Measurements from ENCODE around the gene CD14.
A peak's percentile ranks its signal among the peaks of the same experiment; 100 is the strongest.
"Not testable (repeated sequence)": the region's sequence is repeated elsewhere in the genome, so short reads cannot be mapped to it uniquely, and the experiment has no call there.

Gene CD14

GRCh38 chr5:140633021-140633471 lies at the start of gene CD14:
Gene CD14 (minus strand): TSS chr5:140633175. CDS start chr5:140633071, 104 bp downstream.
- Histone ChIP-seq H3K4me2 (peak within 1 kb of the TSS; percentile 27; the same call in 1 of the 2 replicates), H3K4me3 (peak within 1 kb of the TSS; percentile 39; the same call in 1 of the 2 replicates), H3K27ac (no peak within 1 kb of the TSS), H3K4me1 (no peaks in the 10 kb centered on the region), H3K27me3 (peaks cover 47% of the 10 kb centered on the region), H3K9ac (no peak within 1 kb of the TSS), H3K9me3 (peaks cover 39% of the 10 kb centered on the region), H4K20me1 (no peaks in the 10 kb centered on the region), H3K36me3 (peaks cover 7% of the 10 kb centered on the region; the same call in 1 of the 2 replicates)
- no peak for TF ChIP-seq Cebpa-rat (IDR thresholded peaks at IDR 0.05)

GRCh38 chr5:140678993-140679392 lies 46.0 kb upstream of the CD14 start:
- Histone ChIP-seq H3K36me3 (peaks cover 100% of the 10 kb centered on the region), H3K9me3 (no peaks in the 10 kb centered on the region), H3K4me2 (no peak overlapping the region), H3K27me3 (no peaks in the 10 kb centered on the region; the same call in 1 of the 2 replicates), H3K4me1 (no peaks in the 10 kb centered on the region), H4K20me1 (no peaks in the 10 kb centered on the region), H3K4me3 (no peak overlapping the region), H3K9ac (no peak overlapping the region), H3K27ac (no peak overlapping the region)
- no peak for TF ChIP-seq Cebpa-rat (IDR thresholded peaks at IDR 0.05)

- Histone ChIP-seq H4K20me1 (peaks cover 9% of the 10 kb centered on the region; the same call in 1 of the 2 replicates), H3K4me3 (no peak overlapping the region), H3K9me3 (no peaks in the 10 kb centered on the region), H3K4me2 (no peak overlapping the region), H3K27ac (no peak overlapping the region), H3K36me3 (peaks cover 100% of the 10 kb centered on the region), H3K9ac (no peak overlapping the region), H3K27me3 (no peaks in the 10 kb centered on the region; the same call in 1 of the 2 replicates), H3K4me1 (no peaks in the 10 kb centered on the region)
- no peak for TF ChIP-seq Cebpa-rat (IDR thresholded peaks at IDR 0.05)
Measured at GRCh38 chr5:140677947-140678346, 45.0 kb upstream of the CD14 start.

- Histone ChIP-seq H3K27ac (no peak overlapping the region), H3K9ac (no peak overlapping the region), H3K4me2 (no peak overlapping the region), H3K9me3 (no peaks in the 10 kb centered on the region), H3K4me3 (no peak overlapping the region), H3K27me3 (no peaks in the 10 kb centered on the region), H3K4me1 (no peaks in the 10 kb centered on the region), H4K20me1 (peaks cover 20% of the 10 kb centered on the region), H3K36me3 (peaks cover 100% of the 10 kb centered on the region)
- TF ChIP-seq Cebpa-rat (IDR thresholded peaks at IDR 0.05), result no peak
Measured at GRCh38 chr5:140674629-140675028, 41.7 kb upstream of the CD14 start.

GRCh38 chr5:140674211-140674610 lies 41.2 kb upstream of the CD14 start:
- Histone ChIP-seq H3K4me2 (no peak overlapping the region), H3K9ac (no peak overlapping the region), H3K4me1 (no peaks in the 10 kb centered on the region), H4K20me1 (peaks cover 24% of the 10 kb centered on the region), H3K9me3 (no peaks in the 10 kb centered on the region), H3K27me3 (no peaks in the 10 kb centered on the region), H3K27ac (no peak overlapping the region), H3K36me3 (peaks cover 100% of the 10 kb centered on the region), H3K4me3 (no peak overlapping the region)
- no peak for TF ChIP-seq Cebpa-rat (IDR thresholded peaks at IDR 0.05)

GRCh38 chr5:140673187-140673976 lies 40.4 kb upstream of the CD14 start, which contains the start of gene DND1:
Gene DND1 (minus strand): TSS chr5:140673576. CDS start chr5:140673542, 34 bp downstream.
- Histone ChIP-seq H3K36me3 (peaks cover 100% of the 10 kb centered on the region), H3K4me2 (no peak within 1 kb of the TSS), H3K27ac (no peak within 1 kb of the TSS), H3K4me3 (no peak within 1 kb of the TSS), H4K20me1 (peaks cover 33% of the 10 kb centered on the region), H3K9ac (no peak within 1 kb of the TSS), H3K4me1 (no peaks in the 10 kb centered on the region), H3K9me3 (no peaks in the 10 kb centered on the region), H3K27me3 (no peaks in the 10 kb centered on the region)
- TF ChIP-seq Cebpa-rat (IDR thresholded peaks at IDR 0.05), result no peak

GRCh38 chr5:140672455-140673186 lies 39.6 kb upstream of the CD14 start:
- Histone ChIP-seq H3K36me3 (peaks cover 100% of the 10 kb centered on the region), H3K4me1 (no peaks in the 10 kb centered on the region), H4K20me1 (peaks cover 40% of the 10 kb centered on the region), H3K4me2 (no peak overlapping the region), H3K9ac (no peak overlapping the region), H3K27ac (no peak overlapping the region), H3K4me3 (no peak overlapping the region), H3K9me3 (no peaks in the 10 kb centered on the region), H3K27me3 (no peaks in the 10 kb centered on the region)
- TF ChIP-seq Cebpa-rat (IDR thresholded peaks at IDR 0.05), result no peak

- no peak overlapping the region for H3K4me3 ChIP-seq
- no peaks in the 10 kb centered on the region for H3K27me3 ChIP-seq
- H3K27ac ChIP-seq, result no peak overlapping the region
- peaks cover 100% of the 10 kb centered on the region for H3K36me3 ChIP-seq
- no peak overlapping the region for H3K9ac ChIP-seq
- H3K4me1 ChIP-seq, result peaks cover 8% of the 10 kb centered on the region; the same call in 1 of the 2 replicates
- TF ChIP-seq Cebpa-rat (IDR thresholded peaks at IDR 0.05), result no peak
- H4K20me1 ChIP-seq, result peaks cover 50% of the 10 kb centered on the region
- H3K4me2 ChIP-seq, result no peak overlapping the region
- no peaks in the 10 kb centered on the region for H3K9me3 ChIP-seq
Measured at GRCh38 chr5:140671472-140672125, 38.6 kb upstream of the CD14 start.

- peaks cover 95% of the 10 kb centered on the region for H3K36me3 ChIP-seq
- H3K4me1 ChIP-seq, result peaks cover 13% of the 10 kb centered on the region
Measured at GRCh38 chr5:140671035-140671434, 38.1 kb upstream of the CD14 start.

More at GRCh38 chr5:140671035-140671434, 38.1 kb upstream of the CD14 start:
- H3K27ac ChIP-seq, H3K4me3 ChIP-seq, H3K9me3 ChIP-seq, H3K4me2 ChIP-seq, H3K9ac ChIP-seq, H3K27me3 ChIP-seq: not testable (repeated sequence)
- peaks cover 56% of the 10 kb centered on the region for H4K20me1 ChIP-seq
